Fibroblast of peridontal ligament (primary cell): ENCODE data around the gene NAT8L.

Experiments
- DNase-seq: peaks from one replicate; pipeline ENCODE4 v3.0.0-alpha.2; 2010; ENCODE audit errors: extremely low read depth

Gene NAT8L

GRCh38 chr4:2064276-2064991, 5.3 kb downstream of the NAT8L start:
- no peak for DNase-seq

- no peak for DNase-seq
These were observed 6.2 kb downstream of the NAT8L start for GRCh38 chr4:2065106-2065930.

GRCh38 chr4:2066011-2066551, 7.0 kb downstream of the NAT8L start:
- no peak for DNase-seq

GRCh38 chr4:2066571-2067445, 7.7 kb downstream of the NAT8L start:
- no peak for DNase-seq

- no peak for DNase-seq
These were observed 8.5 kb downstream of the NAT8L start for GRCh38 chr4:2067446-2068197.

- DNase-seq = no peak
These were observed 9.0 kb downstream of the NAT8L start for GRCh38 chr4:2068198-2068470.

GRCh38 chr4:2068566-2068965, 9.4 kb downstream of the NAT8L start:
- no peak for DNase-seq

GRCh38 chr4:2069161-2069971, 10.2 kb downstream of the NAT8L start:
- DNase-seq = no peak

GRCh38 chr4:2069986-2070385, 10.9 kb downstream of the NAT8L start:
- no peak for DNase-seq

GRCh38 chr4:2070421-2071251, 11.5 kb downstream of the NAT8L start:
- DNase-seq = no peak

GRCh38 chr4:2071252-2071911, 12.3 kb downstream of the NAT8L start:
- DNase-seq = no peak

GRCh38 chr4:2071912-2072867, 13.1 kb downstream of the NAT8L start:
- DNase-seq = no peak

- no peak for DNase-seq
These were observed 14.1 kb downstream of the NAT8L start for GRCh38 chr4:2072971-2073807.

GRCh38 chr4:2073808-2074481, 14.8 kb downstream of the NAT8L start:
- no peak for DNase-seq

- DNase-seq = no peak
These were observed 15.5 kb downstream of the NAT8L start for GRCh38 chr4:2074588-2074987.

- DNase-seq = no peak
These were observed 16.3 kb downstream of the NAT8L start for GRCh38 chr4:2075171-2075986.
